ENCODE measurements around the gene BRIX1. TPM values are rescaled to one million over a fixed set of nuclear protein-coding genes. Genes with fewer than 3 reads are reported as not detected.

Gene BRIX1
- total and polyA plus RNA-seq, 5 donors = 12.4 to 20.8 (median 13.6) TPM

- no peak for ATAC-seq
- intact Hi-C loops (cut with DNase I) = loop anchor here in 3 of 4 donors (10.0 kb wide), 3 partner anchors 237 to 417 kb away; partner anchors contain the start of gene RAI14 (in 1 of the 3)
- no peaks in the 10 kb centered on the region for H3K9me3 ChIP-seq (ENCODE audit: control insufficient read depth, low read length)
Observed at GRCh38 chr5:34891981-34892380, 23.5 kb upstream of the BRIX1 start.

GRCh38 chr5:34892414-34892813, 23.1 kb upstream of the BRIX1 start:
- Histone ChIP-seq H3K4me3 (ENCODE audit: low read length) (no peak overlapping the region), H3K27ac (ENCODE audit: low read length) (no peak overlapping the region), H3K4me1 (ENCODE audit: control insufficient read depth, insufficient read depth, low read length) (no peaks in the 10 kb centered on the region), H3K27me3 (ENCODE audit: control insufficient read depth, insufficient read depth) (no peaks in the 10 kb centered on the region), H3K9me3 (ENCODE audit: control insufficient read depth, low read length) (no peaks in the 10 kb centered on the region)
- ATAC-seq (no peak), DNase-seq (no peak)
- intact Hi-C loops (cut with DNase I) = loop anchor here in 3 of 4 donors (10.0 kb wide), 3 partner anchors 238 to 418 kb away; partner anchors contain the start of gene RAI14 (in 1 of the 3)
- 91% methylated on average over 6 of the region's 6 CpGs for WGBS

More at GRCh38 chr5:34891981-34892380, 23.5 kb upstream of the BRIX1 start:
- Histone ChIP-seq H3K27ac (ENCODE audit: low read length) (no peak overlapping the region), H3K27me3 (ENCODE audit: control insufficient read depth, insufficient read depth) (no peaks in the 10 kb centered on the region), H3K4me3 (ENCODE audit: low read length) (no peak overlapping the region), H3K4me1 (ENCODE audit: control insufficient read depth, insufficient read depth, low read length) (no peaks in the 10 kb centered on the region)
- DNase-seq = no peak
- 63% methylated on average over 5 of the region's 5 CpGs for WGBS

- DNase-seq (no peak), ATAC-seq (no peak)
- H3K27me3 ChIP-seq (ENCODE audit: control insufficient read depth, insufficient read depth) = no peaks in the 10 kb centered on the region
- WGBS = 97% methylated on average over 1 of the region's 1 CpG
- no peak overlapping the region for H3K4me3 ChIP-seq (ENCODE audit: low read length)
- H3K27ac ChIP-seq (ENCODE audit: low read length) = no peak overlapping the region
- no peaks in the 10 kb centered on the region for H3K9me3 ChIP-seq (ENCODE audit: control insufficient read depth, low read length)
- intact Hi-C loops (cut with DNase I) = loop anchor here (5.0 to 10.0 kb wide), 5 partner anchors 240 to 420 kb away; partner anchors contain the start of gene RAI14 (in 1 of the 4)
- no peaks in the 10 kb centered on the region for H3K4me1 ChIP-seq (ENCODE audit: control insufficient read depth, insufficient read depth, low read length)
Observed at GRCh38 chr5:34894716-34895115, 20.8 kb upstream of the BRIX1 start.

- intact Hi-C loops (cut with DNase I) = loop anchor here (5.0 to 10.0 kb wide), 5 partner anchors 241 to 421 kb away; partner anchors contain the start of gene RAI14 (in 1 of the 4)
- DNase-seq = no peak
- 86% methylated on average over 2 of the region's 2 CpGs for WGBS
Observed at GRCh38 chr5:34895641-34896419, 19.7 kb upstream of the BRIX1 start.

GRCh38 chr5:34897646-34898045, 17.9 kb upstream of the BRIX1 start:
- no peak overlapping the region for H3K27ac ChIP-seq (ENCODE audit: low read length)
- DNase-seq = no peak
- no peaks in the 10 kb centered on the region for H3K27me3 ChIP-seq (ENCODE audit: control insufficient read depth, insufficient read depth)
- intact Hi-C loops (cut with DNase I) = loop anchor here (2.0 to 10.0 kb wide), 6 partner anchors 243 to 423 kb away; partner anchors contain the start of gene RAI14 (in 1 of the 4)
- no peaks in the 10 kb centered on the region for H3K4me1 ChIP-seq (ENCODE audit: control insufficient read depth, insufficient read depth, low read length)
- ATAC-seq = no peak
- H3K9me3 ChIP-seq (ENCODE audit: control insufficient read depth, low read length) = no peaks in the 10 kb centered on the region
- H3K4me3 ChIP-seq (ENCODE audit: low read length) = no peak overlapping the region

More at GRCh38 chr5:34895641-34896419, 19.7 kb upstream of the BRIX1 start:
- H3K4me1 ChIP-seq (ENCODE audit: control insufficient read depth, insufficient read depth, low read length) = no peaks in the 10 kb centered on the region
- H3K9me3 ChIP-seq (ENCODE audit: control insufficient read depth, low read length) = no peaks in the 10 kb centered on the region
- no peak overlapping the region for H3K4me3 ChIP-seq (ENCODE audit: low read length)
- no peaks in the 10 kb centered on the region for H3K27me3 ChIP-seq (ENCODE audit: control insufficient read depth, insufficient read depth)
- peak in 1 of 2 donors; percentile 33 for ATAC-seq
- no peak overlapping the region for H3K27ac ChIP-seq (ENCODE audit: low read length)

- Histone ChIP-seq H3K4me1 (ENCODE audit: control insufficient read depth, insufficient read depth, low read length) (no peaks in the 10 kb centered on the region), H3K27me3 (ENCODE audit: control insufficient read depth, insufficient read depth) (no peaks in the 10 kb centered on the region), H3K9me3 (ENCODE audit: control insufficient read depth, low read length) (no peaks in the 10 kb centered on the region), H3K4me3 (ENCODE audit: low read length) (no peak overlapping the region), H3K27ac (ENCODE audit: low read length) (no peak overlapping the region)
- DNase-seq (peak; percentile 51 to 80 (median 69)), ATAC-seq (peak; percentile 85 to 86)
- intact Hi-C loops (cut with DNase I) = loop anchor here (2.0 to 10.0 kb wide), 6 partner anchors 244 to 424 kb away; partner anchors contain the start of gene RAI14 (in 1 of the 4)
- WGBS = 2% methylated on average over 3 of the region's 3 CpGs
Observed at GRCh38 chr5:34898258-34898895, 17.1 kb upstream of the BRIX1 start.

GRCh38 chr5:34899066-34899465, 16.4 kb upstream of the BRIX1 start:
- DNase-seq (no peak), ATAC-seq (no peak)
- Histone ChIP-seq H3K4me1 (ENCODE audit: control insufficient read depth, insufficient read depth, low read length) (no peaks in the 10 kb centered on the region), H3K27ac (ENCODE audit: low read length) (no peak overlapping the region), H3K27me3 (ENCODE audit: control insufficient read depth, insufficient read depth) (no peaks in the 10 kb centered on the region), H3K4me3 (ENCODE audit: low read length) (no peak overlapping the region), H3K9me3 (ENCODE audit: control insufficient read depth, low read length) (no peaks in the 10 kb centered on the region)
- intact Hi-C loops (cut with DNase I) = loop anchor here (2.0 to 10.0 kb wide), 6 partner anchors 244 to 424 kb away; partner anchors contain the start of gene RAI14 (in 1 of the 4)
- WGBS = 96% methylated on average over 2 of the region's 2 CpGs

GRCh38 chr5:34900652-34901051, 14.9 kb upstream of the BRIX1 start:
- H3K4me1 ChIP-seq (ENCODE audit: control insufficient read depth, insufficient read depth, low read length) = no peaks in the 10 kb centered on the region

GRCh38 chr5:34903260-34903659, 12.3 kb upstream of the BRIX1 start:
- WGBS = 98% methylated on average over 1 of the region's 1 CpG
- Histone ChIP-seq H3K27me3 (ENCODE audit: control insufficient read depth, insufficient read depth) (no peaks in the 10 kb centered on the region), H3K4me3 (ENCODE audit: low read length) (no peak overlapping the region), H3K27ac (ENCODE audit: low read length) (no peak overlapping the region), H3K4me1 (ENCODE audit: control insufficient read depth, insufficient read depth, low read length) (no peaks in the 10 kb centered on the region), H3K9me3 (ENCODE audit: control insufficient read depth, low read length) (no peaks in the 10 kb centered on the region)
- ATAC-seq (no peak), DNase-seq (no peak)
- intact Hi-C loops (cut with DNase I) = no loop called here

More at GRCh38 chr5:34900652-34901051, 14.9 kb upstream of the BRIX1 start:
- Histone ChIP-seq H3K27me3 (ENCODE audit: control insufficient read depth, insufficient read depth) (no peaks in the 10 kb centered on the region), H3K27ac (ENCODE audit: low read length) (no peak overlapping the region), H3K9me3 (ENCODE audit: control insufficient read depth, low read length) (no peaks in the 10 kb centered on the region), H3K4me3 (ENCODE audit: low read length) (no peak overlapping the region)
- intact Hi-C loops (cut with DNase I) = no loop called here
- DNase-seq (no peak), ATAC-seq (no peak)
- 94% methylated on average over 6 of the region's 6 CpGs for WGBS

- Histone ChIP-seq H3K27me3 (ENCODE audit: control insufficient read depth, insufficient read depth) (no peaks in the 10 kb centered on the region), H3K4me1 (ENCODE audit: control insufficient read depth, insufficient read depth, low read length) (no peaks in the 10 kb centered on the region), H3K4me3 (ENCODE audit: low read length) (no peak overlapping the region), H3K9me3 (ENCODE audit: control insufficient read depth, low read length) (no peaks in the 10 kb centered on the region), H3K27ac (ENCODE audit: low read length) (no peak overlapping the region)
- WGBS = 84% methylated on average over 2 of the region's 2 CpGs
- no peak for ATAC-seq
- DNase-seq = no peak
- intact Hi-C loops (cut with DNase I) = no loop called here
Observed at GRCh38 chr5:34905564-34905963, 9.9 kb upstream of the BRIX1 start.

GRCh38 chr5:34913072-34913471, 2.4 kb upstream of the BRIX1 start:
- Histone ChIP-seq H3K9me3 (ENCODE audit: control insufficient read depth, low read length) (no peaks in the 10 kb centered on the region), H3K4me3 (ENCODE audit: low read length) (no peak overlapping the region), H3K27ac (ENCODE audit: low read length) (no peak overlapping the region), H3K4me1 (ENCODE audit: control insufficient read depth, insufficient read depth, low read length) (peaks cover 4% of the 10 kb centered on the region), H3K27me3 (ENCODE audit: control insufficient read depth, insufficient read depth) (no peaks in the 10 kb centered on the region)
- ATAC-seq (no peak), DNase-seq (no peak)
- 75% methylated on average over 2 of the region's 2 CpGs for WGBS
- intact Hi-C loops (cut with DNase I) = no loop called here

Measured in right cardiac atrium (tissue), 5 donors.